HEK293 (cell line): ENCODE results near the gene CRYZL1.

Experiments
- CTCF ChIP-seq: fragments of 450-650 bp; formaldehyde crosslinking; IDR thresholded peaks from 2 replicates; pipeline ENCODE4 v1.5.1; 2016; ENCODE audit warnings: missing biosample characterization, missing genetic modification characterization
- GFI1B ChIP-seq: fragments of 450-650 bp; formaldehyde crosslinking; IDR thresholded peaks from 2 replicates; pipeline ENCODE4 v1.5.1; 2016; ENCODE audit warnings: missing biosample characterization, missing genetic modification characterization
- GLIS1 ChIP-seq: fragments of 450-650 bp; formaldehyde crosslinking; IDR thresholded peaks from 2 replicates; pipeline ENCODE4 v1.5.1; 2016; ENCODE audit warnings: missing biosample characterization, missing genetic modification characterization
- PRDM1 ChIP-seq: fragments of 450-650 bp; formaldehyde crosslinking; IDR thresholded peaks from 2 replicates; pipeline ENCODE4; 2016; ENCODE audit warnings: missing biosample characterization, missing genetic modification characterization
- PRDM4 ChIP-seq: fragments of 450-650 bp; formaldehyde crosslinking; IDR thresholded peaks from 2 replicates; pipeline ENCODE4 v1.5.1; 2017; ENCODE audit warnings: missing biosample characterization, missing genetic modification characterization
- SALL2 ChIP-seq: fragments of 450-650 bp; formaldehyde crosslinking; IDR thresholded peaks from 2 replicates; pipeline ENCODE4 v1.5.0; 2017; ENCODE audit warnings: missing biosample characterization, mild to moderate bottlenecking, missing genetic modification characterization, borderline replicate concordance
- SCRT2 ChIP-seq: fragments of 450-650 bp; formaldehyde crosslinking; IDR thresholded peaks from 2 replicates; pipeline ENCODE4 v1.5.1; 2016; ENCODE audit warnings: missing biosample characterization, missing genetic modification characterization
- TRIM28 ChIP-seq: IDR thresholded peaks from 2 replicates; pipeline ENCODE4 v1.6.1; 2011; ENCODE audit warnings: low read length, control low read depth, borderline replicate concordance
- ZBTB6 ChIP-seq: fragments of 450-650 bp; formaldehyde crosslinking; IDR thresholded peaks from 2 replicates; pipeline ENCODE4 v1.5.1; 2017; ENCODE audit warnings: missing biosample characterization, missing genetic modification characterization
- ZBTB8A ChIP-seq: fragments of 450-650 bp; formaldehyde crosslinking; IDR thresholded peaks from 2 replicates; pipeline ENCODE4 v1.5.1; 2016; ENCODE audit warnings: missing biosample characterization, missing genetic modification characterization
- ZIC2 ChIP-seq: fragments of 450-650 bp; formaldehyde crosslinking; IDR thresholded peaks from 2 replicates; pipeline ENCODE4 v1.5.1; 2016; ENCODE audit warnings: missing biosample characterization, missing genetic modification characterization
- ZNF10 ChIP-seq: fragments of 450-650 bp; formaldehyde crosslinking; IDR thresholded peaks from 2 replicates; pipeline ENCODE4 v1.5.1; 2017; ENCODE audit warnings: missing biosample characterization, missing genetic modification characterization
- ZNF133 ChIP-seq: fragments of 450-650 bp; formaldehyde crosslinking; IDR thresholded peaks from 2 replicates; pipeline ENCODE4 v1.5.1; 2016; ENCODE audit warnings: missing biosample characterization, missing genetic modification characterization
- ZNF184 ChIP-seq: fragments of 450-650 bp; IDR thresholded peaks from 2 replicates; pipeline ENCODE4 v1.5.1; 2018; ENCODE audit warnings: missing biosample characterization, mild to moderate bottlenecking, missing genetic modification characterization
- ZNF211 ChIP-seq: fragments of 450-650 bp; formaldehyde crosslinking; IDR thresholded peaks from 2 replicates; pipeline ENCODE4 v1.5.1; 2016; ENCODE audit warnings: low read depth, missing biosample characterization, missing genetic modification characterization
- ZNF248 ChIP-seq: fragments of 450-650 bp; formaldehyde crosslinking; IDR thresholded peaks from 2 replicates; pipeline ENCODE4 v1.5.1; 2017; ENCODE audit warnings: missing biosample characterization, missing genetic modification characterization
- ZNF335 ChIP-seq: fragments of 450-650 bp; formaldehyde crosslinking; conservative IDR thresholded peaks from 2 replicates; pipeline ENCODE4 v1.5.1; 2016; ENCODE audit warnings: missing biosample characterization, missing genetic modification characterization
- ZNF423 ChIP-seq: fragments of 450-650 bp; formaldehyde crosslinking; IDR thresholded peaks from 2 replicates; pipeline ENCODE4 v1.5.1; 2016; ENCODE audit warnings: missing biosample characterization, missing genetic modification characterization
- ZNF449 ChIP-seq: fragments of 450-650 bp; formaldehyde crosslinking; IDR thresholded peaks from 2 replicates; pipeline ENCODE4 v1.5.1; 2017; ENCODE audit warnings: missing biosample characterization, mild to moderate bottlenecking, missing genetic modification characterization, moderate library complexity
- ZNF488 ChIP-seq: fragments of 450-650 bp; formaldehyde crosslinking; IDR thresholded peaks from 2 replicates; pipeline ENCODE4 v1.5.1; 2016; ENCODE audit warnings: missing biosample characterization, missing genetic modification characterization
- ZNF544 ChIP-seq: fragments of 450-650 bp; formaldehyde crosslinking; IDR thresholded peaks from 2 replicates; pipeline ENCODE4 v1.5.0; 2017; ENCODE audit warnings: missing biosample characterization, missing genetic modification characterization
- ZNF560 ChIP-seq: fragments of 450-650 bp; formaldehyde crosslinking; IDR thresholded peaks from 2 replicates; pipeline ENCODE4 v1.5.1; 2017; ENCODE audit warnings: missing biosample characterization, missing genetic modification characterization, borderline replicate concordance
- ZNF580 ChIP-seq: fragments of 450-650 bp; formaldehyde crosslinking; IDR thresholded peaks from 2 replicates; pipeline ENCODE4 v1.5.1; 2016; ENCODE audit warnings: missing biosample characterization, missing genetic modification characterization
- ZNF664 ChIP-seq: fragments of 450-650 bp; formaldehyde crosslinking; IDR thresholded peaks from 2 replicates; pipeline ENCODE4 v1.5.1; 2016; ENCODE audit warnings: missing biosample characterization, missing genetic modification characterization
- ZNF837 ChIP-seq: fragments of 450-650 bp; formaldehyde crosslinking; IDR thresholded peaks from 2 replicates; pipeline ENCODE4 v1.5.1; 2016; ENCODE audit warnings: missing biosample characterization, missing genetic modification characterization

Gene CRYZL1

GRCh38 chr21:33560965-33561364 is 80.6 kb downstream of the CRYZL1 start (continued):
- TF ChIP-seq ZBTB6 (tag by site-specific recombination) (no peak), ZNF837 (tag by site-specific recombination) (no peak), ZNF133 (tag by site-specific recombination) (no peak), ZNF449 (tag by site-specific recombination) (no peak), ZNF335 (tag by site-specific recombination) (no peak), ZNF580 (tag by site-specific recombination) (no peak), ZBTB8A (tag by site-specific recombination) (no peak), GLIS1 (tag by site-specific recombination) (no peak), SCRT2 (tag by site-specific recombination) (peak; percentile 79), GFI1B (tag by site-specific recombination) (no peak), TRIM28 (no peak), ZNF560 (tag by site-specific recombination) (no peak), ZIC2 (no peak), ZNF211 (no peak), PRDM1 (tag by site-specific recombination) (peak; percentile 30; the same call in 1 of the 2 replicates), ZNF184 (no peak), CTCF (tag by site-specific recombination) (no peak), ZNF423 (tag by site-specific recombination) (no peak), ZNF10 (tag by site-specific recombination) (peak; percentile 91), ZNF664 (tag by site-specific recombination) (no peak), ZNF248 (tag by site-specific recombination) (no peak), ZNF544 (tag by site-specific recombination) (no peak), ZNF488 (tag by site-specific recombination) (no peak), PRDM4 (tag by site-specific recombination) (no peak), SALL2 (tag by site-specific recombination) (no peak)
